ENCODE results near the gene WDR4.

- TF ChIP-seq CTCF (conservative IDR thresholded peaks at IDR 0.05; ENCODE audit: low read depth in 2 of 2) (no peak), EZH2phosphoT487 (IDR thresholded peaks at IDR 0.05; ENCODE audit: unreplicated experiment) (no peak), ZNF331 (CRISPR knock-in tag; IDR thresholded peaks at IDR 0.05; ENCODE audit: low read depth) (no peak)
These were observed 58.5 kb downstream of the WDR4 start for GRCh38 chr21:42820616-42821465.

Data from GM23338 (cell line).